ENCODE results near the gene JAZF1. TPM values are rescaled to one million over a fixed set of nuclear protein-coding genes. Genes with fewer than 3 reads are reported as not detected.

JAZF1 gene
- total and polyA plus RNA-seq, 2 of the 4 experiments (the other 2 are of a cell fraction), result 8.4 to 10.5 TPM

DNA sequence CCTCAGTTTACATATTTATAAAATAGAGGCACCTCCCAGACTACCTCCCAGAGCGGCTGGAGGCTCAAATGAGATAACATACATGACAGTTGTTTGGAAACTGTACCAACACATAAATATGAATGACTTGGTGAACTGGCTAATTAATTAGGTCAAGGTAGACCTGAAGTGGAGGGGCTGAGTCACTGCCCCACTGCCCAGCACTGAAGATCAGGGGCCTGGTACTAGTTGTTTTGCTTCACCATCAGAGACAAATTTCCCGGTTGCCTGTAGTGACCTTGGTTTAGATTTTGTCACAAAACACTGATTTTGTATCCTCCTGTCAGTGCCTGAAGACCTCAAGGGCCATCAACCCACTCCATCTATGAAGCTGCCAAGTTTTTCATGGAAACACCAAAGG, 41.8 kb downstream of the JAZF1 start:
- in situ Hi-C loops (cut with MboI; ENCODE audit: low sequenced_read_pairs), result no loop called here
- no peak overlapping the region for H2BK15ac ChIP-seq (ENCODE audit: low read depth, low read length)
- no peak overlapping the region for H3K9ac ChIP-seq (ENCODE audit: low read depth, low read length)
- no peak overlapping the region for H3K56ac ChIP-seq (ENCODE audit: extremely low read depth, insufficient read depth, low read length)
- dilution Hi-C loops (cut with HindIII; ENCODE audit: low sequenced_read_pairs, unreplicated experiment), result no loop called here
- ChIA-PET CTCF (no interaction called here), POLR2A (ENCODE audit: unreplicated experiment) (no interaction called here)
- no peak overlapping the region for H3K4me3 ChIP-seq (ENCODE audit: insufficient read depth, low read depth, low read length)
- no peak overlapping the region for H2AK5ac ChIP-seq (ENCODE audit: low read depth, low read length)
- H2BK5ac ChIP-seq (ENCODE audit: low read depth, low read length, poor library complexity, severe bottlenecking), result no peak overlapping the region
- no peak for ATAC-seq (ENCODE audit: low read depth)
- BruUV-seq (replicated peaks), result no TSS peak
- H4K5ac ChIP-seq (ENCODE audit: low read depth, low read length), result no peak overlapping the region
- peaks cover 4% of the 10 kb centered on the region for H3K4me1 ChIP-seq (ENCODE audit: control insufficient read depth, insufficient read depth, low read length)
- H3K14ac ChIP-seq (replicated peaks; ENCODE audit: low read depth, low read length), result no peak overlapping the region
- H3K9me3 ChIP-seq (ENCODE audit: control insufficient read depth, insufficient read depth, low read length), result no peaks in the 10 kb centered on the region
- TF ChIP-seq MAZ (IDR thresholded peaks at IDR 0.05; ENCODE audit: borderline replicate concordance, low read depth, low read length), result no peak
- no peak for TF ChIP-seq NFE2L2 (IDR thresholded peaks at IDR 0.05; ENCODE audit: low read depth, low read length)
- TF ChIP-seq MXI1 (IDR thresholded peaks at IDR 0.05; ENCODE audit: borderline replicate concordance, low read depth, low read length), result no peak
- H4K91ac ChIP-seq (ENCODE audit: insufficient read depth, low read depth, low read length), result no peak overlapping the region
- H3K23ac ChIP-seq (ENCODE audit: low read depth, low read length), result no peak overlapping the region
- H2BK120ac ChIP-seq (ENCODE audit: low read depth, low read length), result no peak overlapping the region
- no peak overlapping the region for H3K27ac ChIP-seq (ENCODE audit: insufficient read depth, low read length)
- H3K18ac ChIP-seq (ENCODE audit: low read depth, low read length), result no peak overlapping the region
- peaks cover 18% of the 10 kb centered on the region for H3K9me1 ChIP-seq (ENCODE audit: insufficient read depth, low read length)
- no peaks in the 10 kb centered on the region for H3K27me3 ChIP-seq (ENCODE audit: control insufficient read depth, insufficient read depth, low read length)
- intact Hi-C loops (cut with micrococcal nuclease), result no loop called here
- H3K4me2 ChIP-seq (ENCODE audit: low read depth, low read length), result no peak overlapping the region
- peaks cover 6% of the 10 kb centered on the region for H3K36me3 ChIP-seq (ENCODE audit: control insufficient read depth, insufficient read depth, low read length)
- no peak overlapping the region for H3K4ac ChIP-seq (ENCODE audit: low read depth, low read length)
- no peak overlapping the region for H2BK20ac ChIP-seq (ENCODE audit: low read depth, low read length)
- no peak overlapping the region for H4K8ac ChIP-seq (ENCODE audit: low read depth in 2 of 2, low read length in 2 of 2)
- no peak overlapping the region for H2AFZ ChIP-seq (replicated peaks; ENCODE audit: low read length, poor library complexity)
- H3K79me1 ChIP-seq (ENCODE audit: low read depth in 1 of 2, low read length in 2 of 2), result peaks cover 31 to 70% of the 10 kb centered on the region in 2 experiments
- WGBS, 2 experiments (ENCODE audit: extremely low coverage in 2 of 2, insufficient read length in 1 of 2), result 86% methylated on average over 1 of the region's 2 CpGs; no CpG with 5 or more reads in 1 of the 2 experiments
- H4K20me1 ChIP-seq (ENCODE audit: insufficient read depth, low read length), result peaks cover 18% of the 10 kb centered on the region; the same call in 1 of the 2 replicates
- H2AK9ac ChIP-seq (replicated peaks; ENCODE audit: low read depth, low read length, poor library complexity), result no peak overlapping the region
- DNase-seq, result no peak

Measured in IMR-90 (cell line).